Glutamatergic neuron (in vitro differentiated cells): Measurements from ENCODE around the gene PODN. TPM values are rescaled to one million over a fixed set of nuclear protein-coding genes. Genes with fewer than 3 reads are reported as not detected.

Source experiments
- DNase-seq: peaks from one replicate; pipeline ENCODE4 v3.0.0; 2022
- H3K27ac Mint-ChIP-seq: one replicate; pipeline ENCODE4 v1.8.0; 2020; ENCODE audit warnings: mild to moderate bottlenecking, mixed read lengths, inconsistent platforms; ENCODE audit not compliant: unreplicated experiment
- H3K27me3 Mint-ChIP-seq: one replicate; pipeline ENCODE4 v1.8.0; 2020; ENCODE audit warnings: mild to moderate bottlenecking, moderate library complexity, mixed read lengths, inconsistent platforms; ENCODE audit not compliant: unreplicated experiment
- H3K36me3 Mint-ChIP-seq: one replicate; pipeline ENCODE4 v1.8.0; 2020; ENCODE audit warnings: mild to moderate bottlenecking, mixed read lengths, inconsistent platforms; ENCODE audit not compliant: unreplicated experiment
- H3K4me1 Mint-ChIP-seq: one replicate; pipeline ENCODE4 v1.8.0; 2020; ENCODE audit warnings: mild to moderate bottlenecking, low read depth, mixed read lengths, inconsistent platforms; ENCODE audit not compliant: unreplicated experiment
- H3K4me3 Mint-ChIP-seq: one replicate; pipeline ENCODE4 v1.8.0; 2020; ENCODE audit warnings: mild to moderate bottlenecking, mixed read lengths, inconsistent platforms; ENCODE audit not compliant: unreplicated experiment
- H3K9me3 Mint-ChIP-seq: one replicate; pipeline ENCODE4 v1.8.0; 2020; ENCODE audit warnings: mild to moderate bottlenecking, moderate library complexity, mixed read lengths, inconsistent platforms; ENCODE audit not compliant: unreplicated experiment
- CTCF ChIP-seq: fragments of 200-600 bp; sonication (generic); IDR thresholded peaks from one replicate; pipeline ENCODE4 v1.5.0; 2021; ENCODE audit not compliant: partially characterized antibody, unreplicated experiment
- total RNA-seq: library from RNA; stranded (reverse); fragmentation: NEBNext Ultra II Directional; extraction: Animal tissue kit (Norgen Biotek cat#: 25700); gene quantifications from one replicate; pipeline ENCODE4 v1.2.1, GENCODE V29; 2021; ENCODE audit not compliant: unreplicated experiment

Gene PODN
- total RNA-seq, 1 donor from 2014 or later, result 3.1 TPM

GRCh38 chr1:53087332-53088285 lies 25.6 kb downstream of the PODN start:
- peaks cover 13% of the 10 kb centered on the region for H3K9me3 Mint-ChIP-seq
- H3K27ac Mint-ChIP-seq, result peak overlapping the region; percentile 66
- H3K4me3 Mint-ChIP-seq, result no peak overlapping the region
- peak; percentile 63 for DNase-seq
- no peaks in the 10 kb centered on the region for H3K36me3 Mint-ChIP-seq
- TF ChIP-seq CTCF, result peak; percentile 31
- H3K4me1 Mint-ChIP-seq, result peaks cover 38% of the 10 kb centered on the region
- peaks cover 14% of the 10 kb centered on the region for H3K27me3 Mint-ChIP-seq

GRCh38 chr1:53088616-53089300 lies 26.7 kb downstream of the PODN start:
- Mint-ChIP-seq H3K9me3 (peaks cover 10% of the 10 kb centered on the region), H3K27me3 (peaks cover 11% of the 10 kb centered on the region), H3K27ac (peak overlapping the region; percentile 68), H3K36me3 (no peaks in the 10 kb centered on the region), H3K4me1 (peaks cover 29% of the 10 kb centered on the region), H3K4me3 (no peak overlapping the region)
- peak; percentile 60 for DNase-seq
- TF ChIP-seq CTCF, result no peak

GRCh38 chr1:53089478-53090226 lies 27.6 kb downstream of the PODN start:
- Mint-ChIP-seq H3K27ac (no peak overlapping the region), H3K4me3 (no peak overlapping the region), H3K36me3 (no peaks in the 10 kb centered on the region), H3K27me3 (peaks cover 8% of the 10 kb centered on the region), H3K9me3 (peaks cover 9% of the 10 kb centered on the region), H3K4me1 (peaks cover 25% of the 10 kb centered on the region)
- no peak for TF ChIP-seq CTCF
- DNase-seq, result peak; percentile 56

- H3K27ac Mint-ChIP-seq, result no peak overlapping the region
- no peak for TF ChIP-seq CTCF
- peaks cover 6% of the 10 kb centered on the region for H3K9me3 Mint-ChIP-seq
- peaks cover 18% of the 10 kb centered on the region for H3K4me1 Mint-ChIP-seq
- no peaks in the 10 kb centered on the region for H3K36me3 Mint-ChIP-seq
- no peak overlapping the region for H3K4me3 Mint-ChIP-seq
- peaks cover 5% of the 10 kb centered on the region for H3K27me3 Mint-ChIP-seq
- DNase-seq, result peak; percentile 25
These were observed 28.5 kb downstream of the PODN start for GRCh38 chr1:53090227-53091147.
